CD4-positive, alpha-beta T cell (primary cell): ENCODE results near the gene PAPSS2. TPM values are rescaled to one million over a fixed set of nuclear protein-coding genes. Genes with fewer than 3 reads are reported as not detected.

Source experiments
- ATAC-seq: fragments of 200-7000 bp; cut with Tn5 transposase; one replicate; pipeline ENCODE4 v1.10.0; 2022; ENCODE audit warnings: mild to moderate bottlenecking; ENCODE audit not compliant: poor library complexity
- CTCF ChIA-PET: fragments of 350-600 bp; sonication (Branson Sonifier 250); formaldehyde crosslinking; loops from one replicate; lab custom pipeline; 2021; ENCODE audit warnings: antibody characterized with exemption, inconsistent platforms; lab: Charles Lee
- POLR2A ChIA-PET: fragments of 350-600 bp; sonication (Branson Sonifier 250); formaldehyde crosslinking; loops from one replicate; lab custom pipeline; 2021; ENCODE audit warnings: antibody characterized with exemption, inconsistent platforms; lab: Charles Lee
- DNase-seq, 14 experiments: peaks; one replicate each; pipeline ENCODE4 v3.0.0-alpha.2; 2013 to 2020; ENCODE audit warnings: mixed read lengths in 2 of 14
- H3K27ac ChIP-seq, 2 donors: one replicate each; pipeline versions ENCODE4 v1.5.1 to v1.7.0; 2013; ENCODE audit warnings: low read length in 2 of 2, low read depth in 1 of 2, mild to moderate bottlenecking in 1 of 2
- H3K27me3 ChIP-seq, 2 experiments: 1 replicate in 1 of 2; 2 replicates in 1 of 2; pipeline versions ENCODE4 v1.6.1 to v1.7.0; 2013; ENCODE audit warnings: low read length in 2 of 2, control low read depth in 1 of 2, mild to moderate bottlenecking in 1 of 2, moderate library complexity in 1 of 2; ENCODE audit not compliant: insufficient read depth in 2 of 2, control insufficient read depth in 1 of 2
- H3K36me3 ChIP-seq: one replicate; pipeline ENCODE4 v1.6.1; 2013; ENCODE audit warnings: low read length, control low read depth; ENCODE audit not compliant: insufficient read depth
- H3K4me1 ChIP-seq: one replicate; pipeline ENCODE4 v1.6.1; 2013; ENCODE audit warnings: low read length, control low read depth; ENCODE audit not compliant: insufficient read depth
- H3K4me3 ChIP-seq: one replicate; pipeline ENCODE4 v1.5.1; 2013; ENCODE audit warnings: mild to moderate bottlenecking, low read length, moderate library complexity
- H3K9me3 ChIP-seq, 2 experiments: 1 replicate in 1 of 2; 2 replicates in 1 of 2; pipeline versions ENCODE4 v1.6.1 to v1.7.0; 2013; ENCODE audit warnings: low read length in 2 of 2, mild to moderate bottlenecking in 2 of 2, control low read depth in 1 of 2, moderate library complexity in 1 of 2; ENCODE audit not compliant: control insufficient read depth in 1 of 2, insufficient read depth in 1 of 2
- H3K27ac Mint-ChIP-seq: one replicate; pipeline ENCODE4 v1.8.0; 2020; ENCODE audit warnings: mixed read lengths
- H3K27me3 Mint-ChIP-seq: one replicate; pipeline ENCODE4 v1.8.0; 2021; ENCODE audit warnings: mixed read lengths
- H3K36me3 Mint-ChIP-seq: one replicate; pipeline ENCODE4 v1.8.0; 2021; ENCODE audit warnings: low read depth, mixed read lengths
- H3K4me1 Mint-ChIP-seq: one replicate; pipeline ENCODE4 v1.8.0; 2021; ENCODE audit warnings: low read depth, mixed read lengths
- H3K4me3 Mint-ChIP-seq: one replicate; pipeline ENCODE4 v1.8.0; 2020; ENCODE audit warnings: mild to moderate bottlenecking, mixed read lengths
- H3K9me3 Mint-ChIP-seq: one replicate; pipeline ENCODE4 v1.8.0; 2020; ENCODE audit warnings: mixed read lengths
- intact Hi-C, 2 experiments: fragments of 100-400 bp; cut with DNase I in 1 of 2; cut with micrococcal nuclease in 1 of 2; formaldehyde crosslinking; loops; one replicate each; pipeline versions ENCODE4 v1.15.1 to v1.9.0; 2023 to 2025; cut with DNase I, micrococcal nuclease
- total RNA-seq, 174 experiments: library from RNA in 2 of 174; stranded (reverse) in 2 of 174; gene quantifications; one replicate each; pipeline ENCODE4 v1.2.3 and lab custom pipeline; 2021 to 2026
- TF ChIP-seq, protein P1 (sequence below): fragments of 200-600 bp; IDR thresholded peaks from one replicate; pipeline ENCODE4 v1.8.0; 2022; ENCODE audit warnings: antibody characterized with exemption, mild to moderate bottlenecking

PAPSS2 gene
- total RNA-seq, 2 experiments from 2014 or later = not detected

DNA sequence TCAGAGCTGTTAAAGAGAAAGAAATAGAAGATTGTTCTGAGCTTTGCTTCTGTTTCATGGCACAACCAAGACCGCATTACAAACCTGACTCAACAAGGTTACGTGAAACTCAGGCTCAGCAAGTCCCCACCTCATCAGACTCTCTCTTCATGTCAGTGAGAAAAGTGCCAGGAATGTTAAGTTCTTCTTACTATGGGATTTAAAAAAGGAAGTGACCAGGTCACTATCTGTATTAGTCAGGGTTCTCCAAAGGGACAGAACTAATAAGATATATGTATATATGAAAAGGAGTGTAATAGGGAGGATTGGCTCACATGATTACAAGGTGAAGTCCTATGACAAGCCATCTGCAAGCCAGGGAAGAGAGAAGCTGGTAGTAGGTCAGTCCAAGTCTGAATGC lies 25.4 kb upstream of the PAPSS2 start:
- no peaks in the 10 kb centered on the region for H3K9me3 Mint-ChIP-seq
- H3K27me3 ChIP-seq = no peaks in the 10 kb centered on the region
- H3K4me3 ChIP-seq = no peak overlapping the region
- CTCF ChIA-PET = no interaction called here
- H3K27me3 Mint-ChIP-seq = no peaks in the 10 kb centered on the region
- H3K36me3 ChIP-seq = no peaks in the 10 kb centered on the region
- DNase-seq = no peak
- H3K9me3 ChIP-seq = no peaks in the 10 kb centered on the region
- H3K27ac ChIP-seq = no peak overlapping the region
- H3K36me3 Mint-ChIP-seq = no peaks in the 10 kb centered on the region
- POLR2A ChIA-PET = no interaction called here
- intact Hi-C loops = loop anchor here in 1 of 2 experiments (2.0 kb wide), 1 partner anchor 22 kb away; no protein-coding TSS in a partner anchor
- H3K4me1 Mint-ChIP-seq = no peaks in the 10 kb centered on the region
- no peak overlapping the region for H3K27ac Mint-ChIP-seq
- H3K4me1 ChIP-seq = no peaks in the 10 kb centered on the region
- TF ChIP-seq, protein P1, sequence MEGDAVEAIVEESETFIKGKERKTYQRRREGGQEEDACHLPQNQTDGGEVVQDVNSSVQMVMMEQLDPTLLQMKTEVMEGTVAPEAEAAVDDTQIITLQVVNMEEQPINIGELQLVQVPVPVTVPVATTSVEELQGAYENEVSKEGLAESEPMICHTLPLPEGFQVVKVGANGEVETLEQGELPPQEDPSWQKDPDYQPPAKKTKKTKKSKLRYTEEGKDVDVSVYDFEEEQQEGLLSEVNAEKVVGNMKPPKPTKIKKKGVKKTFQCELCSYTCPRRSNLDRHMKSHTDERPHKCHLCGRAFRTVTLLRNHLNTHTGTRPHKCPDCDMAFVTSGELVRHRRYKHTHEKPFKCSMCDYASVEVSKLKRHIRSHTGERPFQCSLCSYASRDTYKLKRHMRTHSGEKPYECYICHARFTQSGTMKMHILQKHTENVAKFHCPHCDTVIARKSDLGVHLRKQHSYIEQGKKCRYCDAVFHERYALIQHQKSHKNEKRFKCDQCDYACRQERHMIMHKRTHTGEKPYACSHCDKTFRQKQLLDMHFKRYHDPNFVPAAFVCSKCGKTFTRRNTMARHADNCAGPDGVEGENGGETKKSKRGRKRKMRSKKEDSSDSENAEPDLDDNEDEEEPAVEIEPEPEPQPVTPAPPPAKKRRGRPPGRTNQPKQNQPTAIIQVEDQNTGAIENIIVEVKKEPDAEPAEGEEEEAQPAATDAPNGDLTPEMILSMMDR = no peak
- no peak overlapping the region for H3K4me3 Mint-ChIP-seq
- no peak for ATAC-seq

- Histone ChIP-seq H3K27me3 (no peaks in the 10 kb centered on the region), H3K36me3 (no peaks in the 10 kb centered on the region), H3K9me3 (no peaks in the 10 kb centered on the region), H3K4me1 (no peaks in the 10 kb centered on the region), H3K27ac (no peak overlapping the region), H3K4me3 (no peak overlapping the region)
- H3K4me1 Mint-ChIP-seq = no peaks in the 10 kb centered on the region
- no peaks in the 10 kb centered on the region for H3K36me3 Mint-ChIP-seq
- no peaks in the 10 kb centered on the region for H3K27me3 Mint-ChIP-seq
- H3K27ac Mint-ChIP-seq = no peak overlapping the region
- H3K4me3 Mint-ChIP-seq = no peak overlapping the region
- CTCF ChIA-PET = no interaction called here
- POLR2A ChIA-PET = no interaction called here
- ATAC-seq (no peak), DNase-seq (peak in 3 of 14 experiments; percentile 23 to 52 (median 47))
- TF ChIP-seq, protein P1 = no peak
- intact Hi-C loops = loop anchor here in 1 of 2 experiments (2.0 kb wide), 1 partner anchor 23 kb away; no protein-coding TSS in a partner anchor
- H3K9me3 Mint-ChIP-seq = no peaks in the 10 kb centered on the region
These were observed 24.0 kb upstream of the PAPSS2 start for GRCh38 chr10:87635498-87636312.

DNA sequence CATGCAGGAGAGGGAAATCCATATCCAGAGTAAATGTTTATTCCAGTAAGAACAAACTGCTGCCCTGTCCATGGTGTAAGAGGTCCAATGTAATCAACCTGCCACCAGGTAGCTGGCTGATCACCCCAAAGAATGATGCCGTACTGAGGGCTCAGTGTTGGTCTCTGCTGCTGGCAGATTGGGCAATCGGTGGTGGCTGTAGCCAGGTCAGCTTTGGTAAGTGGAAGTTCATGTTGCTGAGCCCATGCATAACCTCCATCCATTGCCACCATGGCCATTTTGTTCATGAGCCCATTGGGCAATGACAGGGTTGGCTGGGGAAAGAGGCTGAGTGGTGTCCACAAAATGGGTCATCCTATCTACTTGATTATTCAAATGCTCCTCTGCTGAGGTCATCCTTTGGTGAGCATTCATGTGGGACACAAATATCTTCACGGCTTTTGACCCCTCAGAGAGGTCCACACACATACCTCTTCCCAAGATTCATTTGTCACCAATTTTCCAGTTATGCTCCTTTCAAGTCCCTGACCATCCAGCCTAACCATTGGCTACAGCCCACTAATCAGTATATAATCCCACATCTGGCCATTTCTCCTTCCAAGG lies 23.3 kb upstream of the PAPSS2 start:
- no peaks in the 10 kb centered on the region for H3K4me1 ChIP-seq
- H3K36me3 Mint-ChIP-seq = no peaks in the 10 kb centered on the region
- CTCF ChIA-PET = no interaction called here
- H3K36me3 ChIP-seq = no peaks in the 10 kb centered on the region
- H3K9me3 ChIP-seq = no peaks in the 10 kb centered on the region
- H3K9me3 Mint-ChIP-seq = no peaks in the 10 kb centered on the region
- no peak for DNase-seq
- no peaks in the 10 kb centered on the region for H3K4me1 Mint-ChIP-seq
- no peaks in the 10 kb centered on the region for H3K27me3 ChIP-seq
- no peak overlapping the region for H3K4me3 ChIP-seq
- no peak overlapping the region for H3K4me3 Mint-ChIP-seq
- no peak overlapping the region for H3K27ac Mint-ChIP-seq
- H3K27me3 Mint-ChIP-seq = no peaks in the 10 kb centered on the region
- TF ChIP-seq, protein P1 = no peak
- no peak overlapping the region for H3K27ac ChIP-seq
- intact Hi-C loops = no loop called here
- POLR2A ChIA-PET = no interaction called here
- ATAC-seq = no peak
